CD8-positive, alpha-beta memory T cell (primary cell): ENCODE data around the gene RPL41. TPM values are rescaled to one million over a fixed set of nuclear protein-coding genes. Genes with fewer than 3 reads are reported as not detected.
A peak's percentile ranks its signal among the peaks of the same experiment; 100 is the strongest.
"Not testable (repeated sequence)": the region's sequence is repeated elsewhere in the genome, so short reads cannot be mapped to it uniquely, and the experiment has no call there.

Source experiments
- CTCF ChIA-PET: fragments of 350-600 bp; sonication (Branson Sonifier 250); formaldehyde crosslinking; loops from one replicate; lab custom pipeline; 2021; ENCODE audit warnings: antibody characterized with exemption; lab: Charles Lee
- POLR2A ChIA-PET: fragments of 350-600 bp; sonication (Branson Sonifier 250); formaldehyde crosslinking; loops from one replicate; lab custom pipeline; 2021; ENCODE audit warnings: antibody characterized with exemption; lab: Charles Lee
- DNase-seq, 5 donors: peaks; one replicate each; pipeline versions ENCODE4 v3.0.0 to v3.0.0-alpha.2; 2020 to 2022; ENCODE audit warnings: mixed read lengths in 1 of 5
- H3K27ac ChIP-seq: one replicate; pipeline ENCODE4 v1.7.0; 2013; ENCODE audit warnings: low read depth, mild to moderate bottlenecking, low read length, moderate library complexity
- H3K27me3 ChIP-seq: 2 replicates; pipeline ENCODE4 v1.7.0; 2013; ENCODE audit warnings: low read length, mild to moderate bottlenecking; ENCODE audit not compliant: insufficient read depth, poor library complexity, severe bottlenecking
- H3K36me3 ChIP-seq: 2 replicates; pipeline ENCODE4 v1.7.0; 2013; ENCODE audit warnings: mild to moderate bottlenecking, low read length, moderate library complexity; ENCODE audit not compliant: insufficient read depth
- H3K4me1 ChIP-seq: 2 replicates; pipeline ENCODE4 v1.7.0; 2013; ENCODE audit warnings: mild to moderate bottlenecking, low read length, moderate library complexity; ENCODE audit not compliant: insufficient read depth
- H3K4me3 ChIP-seq: 2 replicates; pipeline ENCODE4 v1.7.0; 2013; ENCODE audit warnings: mild to moderate bottlenecking, low read length
- H3K9me3 ChIP-seq: 2 replicates; pipeline ENCODE4 v1.7.0; 2013; ENCODE audit warnings: mild to moderate bottlenecking, low read length
- H3K27ac Mint-ChIP-seq, 8 donors: one replicate each; pipeline ENCODE4 v1.8.0; 2020 to 2021; ENCODE audit warnings: mixed read lengths in 8 of 8, mild to moderate bottlenecking in 6 of 8, inconsistent platforms in 3 of 8, moderate library complexity in 3 of 8
- H3K27me3 Mint-ChIP-seq, 2 donors: one replicate each; pipeline ENCODE4 v1.8.0; 2020 to 2021; ENCODE audit warnings: mixed read lengths in 2 of 2, mild to moderate bottlenecking in 1 of 2, moderate library complexity in 1 of 2
- H3K36me3 Mint-ChIP-seq, 3 donors: one replicate each; pipeline ENCODE4 v1.8.0; 2020 to 2021; ENCODE audit warnings: mixed read lengths in 3 of 3, inconsistent platforms in 1 of 3, mild to moderate bottlenecking in 1 of 3
- H3K4me1 Mint-ChIP-seq, 3 donors: one replicate each; pipeline ENCODE4 v1.8.0; 2020 to 2021; ENCODE audit warnings: mixed read lengths in 3 of 3, inconsistent platforms in 1 of 3, mild to moderate bottlenecking in 1 of 3
- H3K4me3 Mint-ChIP-seq, 7 donors: one replicate each; pipeline ENCODE4 v1.8.0; 2020 to 2021; ENCODE audit warnings: mixed read lengths in 7 of 7, mild to moderate bottlenecking in 6 of 7, moderate library complexity in 4 of 7, inconsistent platforms in 2 of 7
- H3K9me3 Mint-ChIP-seq, 5 donors: one replicate each; pipeline ENCODE4 v1.8.0; 2020 to 2022; ENCODE audit warnings: mixed read lengths in 5 of 5, mild to moderate bottlenecking in 3 of 5, moderate library complexity in 2 of 5, inconsistent platforms in 1 of 5
- polyA plus RNA-seq: library from polyadenylated mRNA; unstranded; fragments of 300-500 nt; fragmentation: Illumina TruSeq; gene quantifications from one replicate; pipeline ENCODE4 v1.2.3, GENCODE V29; 2021
- total RNA-seq, 2 experiments: library from RNA; stranded (reverse); gene quantifications; one replicate each; pipeline ENCODE4 v1.2.3, GENCODE V29; 2021

RPL41 gene
- total RNA-seq, result 1,000 to 10,000 TPM; 5,711 to 5,990 TPM
- polyA plus RNA-seq, result 7,268 TPM

GRCh38 chr12:56116267-56117081, at the start of gene RPL41:
RPL41 (plus strand) TSS chr12:56116633.
- peaks cover 36 to 43% (median 37%) of the 10 kb centered on the region in 3 donors for H3K4me1 Mint-ChIP-seq
- Histone ChIP-seq H3K4me3 (peak within 1 kb of the TSS; percentile 93), H3K27ac (peak within 1 kb of the TSS; percentile 99), H3K27me3 (no peaks in the 10 kb centered on the region), H3K9me3 (no peaks in the 10 kb centered on the region), H3K36me3 (peaks cover 18% of the 10 kb centered on the region), H3K4me1 (peaks cover 34% of the 10 kb centered on the region)
- POLR2A ChIA-PET, result interaction anchor here (0.9 to 5.8 kb wide), 11 partner anchors 9 to 298 kb away, joined by 3 to 115 read pairs (median 6); partner anchors contain the start of genes ESYT1, MYL6B, ORMDL2 and PA2G4
- peak within 1 kb of the TSS; percentile 89 to 100 (median 99) for H3K4me3 Mint-ChIP-seq
- peak; percentile 86 to 97 (median 93) for DNase-seq
- peaks cover 0 to 10% of the 10 kb centered on the region in 2 donors for H3K27me3 Mint-ChIP-seq
- H3K36me3 Mint-ChIP-seq, result peaks cover 7 to 63% (median 26%) of the 10 kb centered on the region in 3 donors
- no peaks in the 10 kb centered on the region for H3K9me3 Mint-ChIP-seq
- peak within 1 kb of the TSS; percentile 96 to 100 (median 98) for H3K27ac Mint-ChIP-seq
- CTCF ChIA-PET, result interaction anchor here (0.7 to 5.6 kb wide), 10 partner anchors 9 to 142 kb away, joined by 3 to 101 read pairs (median 21); partner anchors contain the start of genes ANKRD52, ERBB3, ESYT1 and PA2G4

GRCh38 chr12:56071648-56072047, 44.8 kb upstream of the RPL41 start:
- Histone ChIP-seq H3K4me1 (no peaks in the 10 kb centered on the region), H3K4me3 (no peak overlapping the region), H3K27ac (no peak overlapping the region), H3K27me3 (no peaks in the 10 kb centered on the region), H3K9me3 (no peaks in the 10 kb centered on the region), H3K36me3 (no peaks in the 10 kb centered on the region)
- Mint-ChIP-seq H3K27me3 (no peaks in the 10 kb centered on the region), H3K36me3 (no peaks in the 10 kb centered on the region), H3K4me3 (no peak overlapping the region), H3K27ac (no peak overlapping the region), H3K4me1 (no peaks in the 10 kb centered on the region), H3K9me3 (no peaks in the 10 kb centered on the region)
- CTCF ChIA-PET, result interaction anchor here (0.7 kb wide), 1 partner anchor 13 kb away, joined by 3 read pairs; no protein-coding TSS in a partner anchor
- POLR2A ChIA-PET, result interaction anchor here (0.7 kb wide), 1 partner anchor 420 kb away, joined by 3 read pairs; no protein-coding TSS in a partner anchor
- no peak for DNase-seq

GRCh38 chr12:56074396-56074795, 42.0 kb upstream of the RPL41 start:
- no peaks in the 10 kb centered on the region for H3K9me3 ChIP-seq
- no peak overlapping the region for H3K27ac ChIP-seq
- Mint-ChIP-seq H3K36me3 (no peaks in the 10 kb centered on the region), H3K27me3 (no peaks in the 10 kb centered on the region), H3K27ac (no peak overlapping the region), H3K4me3 (no peak overlapping the region), H3K4me1 (peaks cover 0 to 6% (median 0%) of the 10 kb centered on the region in 3 donors), H3K9me3 (no peaks in the 10 kb centered on the region)
- ChIA-PET POLR2A (no interaction called here), CTCF (interaction anchor here (1.5 kb wide), 1 partner anchor 13 kb away, joined by 6 read pairs; no protein-coding TSS in a partner anchor)
- H3K36me3 ChIP-seq, result no peaks in the 10 kb centered on the region
- DNase-seq, result no peak
- H3K27me3 ChIP-seq, result no peaks in the 10 kb centered on the region
- H3K4me3 ChIP-seq, result no peak overlapping the region
- H3K4me1 ChIP-seq, result peaks cover 5% of the 10 kb centered on the region

- POLR2A ChIA-PET, result interaction anchor here (0.6 kb wide), 2 partner anchors 40 to 52 kb away, joined by 3 read pairs; partner anchors contain the start of gene ZC3H10
- peak overlapping the region in 4 of 7 donors; percentile 50 to 94 (median 85) for H3K4me3 Mint-ChIP-seq
- H3K27me3 Mint-ChIP-seq, result peaks cover 0 to 10% of the 10 kb centered on the region in 2 donors
- not testable (repeated sequence) for H3K36me3 Mint-ChIP-seq, H3K9me3 Mint-ChIP-seq, H3K27ac Mint-ChIP-seq, H3K4me3 ChIP-seq, H3K9me3 ChIP-seq, H3K27me3 ChIP-seq, H3K27ac ChIP-seq, DNase-seq, H3K4me1 ChIP-seq, H3K36me3 ChIP-seq
- CTCF ChIA-PET, result interaction anchor here (0.7 to 1.4 kb wide), 2 partner anchors 27 to 31 kb away, joined by 3 to 4 read pairs; partner anchors contain the start of gene PA2G4
- peaks cover 3 to 24% (median 4%) of the 10 kb centered on the region in 3 donors for H3K4me1 Mint-ChIP-seq
These were observed 38.5 kb upstream of the RPL41 start for GRCh38 chr12:56077966-56078365.

GRCh38 chr12:56078427-56078826, 38.0 kb upstream of the RPL41 start:
- no peaks in the 10 kb centered on the region for H3K9me3 ChIP-seq
- no peak for DNase-seq
- H3K27me3 Mint-ChIP-seq, result peaks cover 2 to 10% of the 10 kb centered on the region in 2 donors
- peaks cover 3 to 24% (median 4%) of the 10 kb centered on the region in 3 donors for H3K4me1 Mint-ChIP-seq
- H3K4me1 ChIP-seq, result peaks cover 5% of the 10 kb centered on the region
- no peaks in the 10 kb centered on the region for H3K9me3 Mint-ChIP-seq
- peaks cover 0 to 1% (median 0%) of the 10 kb centered on the region in 3 donors for H3K36me3 Mint-ChIP-seq
- H3K4me3 ChIP-seq, result no peak overlapping the region
- no peak overlapping the region for H3K27ac ChIP-seq
- POLR2A ChIA-PET, result interaction anchor here (0.6 kb wide), 2 partner anchors 40 to 52 kb away, joined by 3 read pairs; partner anchors contain the start of gene ZC3H10
- peaks cover 6% of the 10 kb centered on the region for H3K27me3 ChIP-seq
- peak overlapping the region; percentile 84 to 94 (median 86) for H3K4me3 Mint-ChIP-seq
- no peaks in the 10 kb centered on the region for H3K36me3 ChIP-seq
- CTCF ChIA-PET, result interaction anchor here (0.7 to 1.6 kb wide), 9 partner anchors 10 to 83 kb away, joined by 3 to 8 read pairs (median 3); partner anchors contain the start of gene PA2G4
- peak overlapping the region in 6 of 8 donors; percentile 10 to 61 (median 31) for H3K27ac Mint-ChIP-seq

- H3K9me3 ChIP-seq, result no peaks in the 10 kb centered on the region
- DNase-seq, result peak; percentile 37 to 70 (median 42)
- H3K27ac Mint-ChIP-seq, result peak overlapping the region in 6 of 8 donors; percentile 10 to 70 (median 50)
- H3K4me3 Mint-ChIP-seq, result peak overlapping the region; percentile 84 to 94 (median 86)
- CTCF ChIA-PET, result interaction anchor here (0.7 to 1.6 kb wide), 12 partner anchors 10 to 83 kb away, joined by 3 to 8 read pairs (median 3); partner anchors contain the start of genes PA2G4, RPL41 and ZC3H10
- H3K4me1 Mint-ChIP-seq, result peaks cover 3 to 24% (median 4%) of the 10 kb centered on the region in 3 donors
- POLR2A ChIA-PET, result interaction anchor here (1.4 to 2.2 kb wide), 2 partner anchors 25 to 39 kb away, joined by 4 to 9 read pairs; partner anchors contain the start of genes PA2G4 and ZC3H10
- peaks cover 6% of the 10 kb centered on the region for H3K27me3 ChIP-seq
- H3K36me3 ChIP-seq, result no peaks in the 10 kb centered on the region
- H3K36me3 Mint-ChIP-seq, result peaks cover 0 to 1% (median 0%) of the 10 kb centered on the region in 3 donors
- no peaks in the 10 kb centered on the region for H3K9me3 Mint-ChIP-seq
- H3K27me3 Mint-ChIP-seq, result peaks cover 7 to 12% of the 10 kb centered on the region in 2 donors
- H3K4me1 ChIP-seq, result peaks cover 5% of the 10 kb centered on the region
- peak overlapping the region; percentile 38 for H3K27ac ChIP-seq
- peak overlapping the region; percentile 83 for H3K4me3 ChIP-seq
These were observed 37.3 kb upstream of the RPL41 start for GRCh38 chr12:56078931-56079722.
